DMS79 treated with DMSO at 0.1 percent for 48 hours (cell line): ENCODE measurements around the gene EFEMP2.

ENCODE experiments used
- DNase-seq: peaks from one replicate; lab custom pipeline; 2025; lab: John Stamatoyannopoulos, UW

The EFEMP2 gene

DNA sequence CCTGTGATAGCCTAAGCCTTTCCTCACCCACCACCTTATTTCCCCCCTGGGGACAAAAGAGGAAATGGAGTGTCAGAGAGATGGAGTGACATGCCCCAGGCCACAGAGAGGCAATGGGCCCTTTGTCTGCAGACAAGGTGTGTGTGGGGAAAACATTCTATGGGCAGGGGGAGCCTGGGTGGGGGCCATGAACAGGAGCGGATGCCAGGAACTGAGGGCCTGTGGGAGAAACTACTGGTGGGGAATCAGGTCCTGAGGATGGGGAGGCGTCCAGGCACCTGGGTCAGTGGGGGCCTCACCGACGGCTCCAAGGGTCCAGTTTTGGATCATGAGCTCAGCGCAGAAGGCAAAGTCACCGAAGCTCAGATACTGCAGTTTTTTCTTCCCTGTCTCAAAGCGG lies 12.6 kb upstream of the EFEMP2 start:
- no peak for DNase-seq

GRCh38 chr11:65884716-65885092 lies 12.1 kb upstream of the EFEMP2 start:
- DNase-seq = peak; percentile 48

GRCh38 chr11:65883786-65884715 lies 11.5 kb upstream of the EFEMP2 start:
- no peak for DNase-seq

DNA sequence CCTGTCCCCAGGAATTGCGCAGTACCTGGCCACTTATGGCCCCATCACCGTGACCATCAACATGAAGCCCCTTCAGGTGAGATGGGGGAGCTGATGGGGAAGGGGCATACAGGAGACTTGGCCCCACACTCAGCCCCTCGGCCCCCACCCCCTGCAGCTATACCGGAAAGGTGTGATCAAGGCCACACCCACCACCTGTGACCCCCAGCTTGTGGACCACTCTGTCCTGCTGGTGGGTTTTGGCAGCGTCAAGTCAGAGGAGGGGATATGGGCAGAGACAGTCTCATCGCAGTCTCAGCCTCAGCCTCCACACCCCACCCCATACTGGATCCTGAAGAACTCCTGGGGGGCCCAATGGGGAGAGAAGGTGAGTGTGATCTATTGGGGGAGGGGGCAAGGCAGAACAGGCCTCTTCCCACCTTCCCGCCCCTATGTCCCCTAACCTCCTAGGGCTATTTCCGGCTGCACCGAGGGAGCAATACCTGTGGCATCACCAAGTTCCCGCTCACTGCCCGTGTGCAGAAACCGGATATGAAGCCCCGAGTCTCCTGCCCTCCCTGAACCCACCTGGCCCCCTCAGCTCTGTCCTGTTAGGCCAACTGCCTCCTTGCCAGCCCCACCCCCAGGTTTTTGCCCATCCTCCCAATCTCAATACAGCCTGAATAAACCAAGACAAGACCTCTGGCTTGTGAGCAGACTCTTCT lies 10.6 kb upstream of the EFEMP2 start:
- no peak for DNase-seq

DNA sequence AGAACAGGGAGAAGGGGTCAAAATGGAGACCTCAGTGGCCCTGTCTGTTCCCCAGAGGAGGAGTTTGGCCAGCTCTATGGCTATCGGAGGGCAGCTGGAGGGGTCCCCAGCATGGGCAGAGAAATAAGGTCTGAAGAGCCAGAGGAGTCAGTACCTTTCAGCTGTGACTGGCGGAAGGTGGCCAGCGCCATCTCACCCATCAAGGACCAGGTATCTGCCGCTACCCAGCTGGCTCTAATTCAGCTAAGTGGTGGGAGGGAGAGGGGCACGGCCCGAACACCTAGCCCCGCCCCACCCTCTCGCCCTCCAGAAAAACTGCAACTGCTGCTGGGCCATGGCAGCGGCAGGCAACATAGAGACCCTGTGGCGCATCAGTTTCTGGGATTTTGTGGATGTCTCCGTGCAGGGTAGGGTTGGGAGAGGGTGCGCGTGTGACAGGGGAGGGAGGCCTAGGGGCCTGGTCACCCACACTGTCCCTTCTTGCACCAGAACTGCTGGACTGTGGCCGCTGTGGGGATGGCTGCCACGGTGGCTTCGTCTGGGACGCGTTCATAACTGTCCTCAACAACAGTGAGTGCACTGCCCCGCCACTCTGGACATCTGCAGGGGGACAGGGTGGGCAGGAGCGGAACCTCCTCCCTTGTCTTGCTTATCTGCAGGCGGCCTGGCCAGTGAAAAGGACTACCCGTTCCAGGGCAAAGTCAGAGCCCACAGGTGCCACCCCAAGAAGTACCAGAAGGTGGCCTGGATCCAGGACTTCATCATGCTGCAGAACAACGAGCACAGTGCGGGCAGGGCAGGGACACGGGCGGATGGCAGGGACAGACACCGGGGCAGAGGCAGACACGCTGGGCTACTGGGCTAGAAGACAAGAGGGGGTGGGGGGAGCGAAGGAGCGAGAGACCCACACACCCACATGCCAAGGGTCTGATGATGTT lies 9.8 kb upstream of the EFEMP2 start:
- DNase-seq = no peak

DNA sequence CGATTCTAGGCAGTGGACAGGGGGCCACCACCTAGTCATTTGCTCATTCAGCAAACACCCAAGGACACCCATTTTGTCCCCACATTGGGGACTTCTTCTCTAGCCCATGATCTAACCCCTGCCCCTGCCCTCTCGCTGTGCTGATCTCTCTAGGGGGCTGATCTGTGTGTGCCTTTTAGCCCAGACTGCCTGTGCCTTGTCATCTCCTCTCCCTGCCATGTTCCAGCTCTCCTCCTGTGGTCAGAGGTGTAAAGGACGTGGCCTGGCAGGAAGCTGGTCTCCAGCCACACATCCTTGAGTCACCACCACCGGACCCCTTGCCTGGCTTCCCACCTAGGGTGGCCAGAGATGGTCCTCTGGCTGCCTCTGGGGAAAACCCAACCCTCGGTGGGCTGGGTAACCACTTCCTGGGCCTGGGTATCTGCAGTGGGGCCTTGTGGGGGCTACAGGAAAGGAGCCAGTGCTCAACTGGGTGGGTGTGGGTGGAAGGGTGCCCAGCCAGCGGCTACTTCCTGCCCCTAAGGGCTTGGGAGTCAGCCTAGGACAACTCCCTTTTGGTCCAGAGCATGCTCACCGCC lies 8.3 kb upstream of the EFEMP2 start:
- no peak for DNase-seq

DNA sequence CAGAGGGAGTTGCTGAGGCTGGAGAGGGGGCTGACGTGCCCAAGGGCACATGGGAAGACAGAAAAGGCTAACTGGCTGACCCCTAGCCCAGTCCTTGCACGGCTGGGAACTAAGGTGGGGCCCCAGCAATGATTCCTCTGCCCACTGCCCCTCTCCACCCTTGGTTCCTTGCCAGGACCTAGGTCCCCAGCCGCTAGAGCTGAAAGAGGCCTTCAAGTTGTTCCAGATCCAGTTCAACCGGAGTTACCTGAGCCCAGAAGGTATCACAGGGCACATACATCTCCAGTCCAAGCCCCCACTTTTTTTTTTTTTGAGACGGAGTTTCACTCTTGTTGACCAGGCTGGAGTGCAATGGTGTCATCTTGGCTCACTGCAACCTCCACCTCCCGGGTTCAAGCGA lies 7.4 kb upstream of the EFEMP2 start:
- DNase-seq = no peak

DNA sequence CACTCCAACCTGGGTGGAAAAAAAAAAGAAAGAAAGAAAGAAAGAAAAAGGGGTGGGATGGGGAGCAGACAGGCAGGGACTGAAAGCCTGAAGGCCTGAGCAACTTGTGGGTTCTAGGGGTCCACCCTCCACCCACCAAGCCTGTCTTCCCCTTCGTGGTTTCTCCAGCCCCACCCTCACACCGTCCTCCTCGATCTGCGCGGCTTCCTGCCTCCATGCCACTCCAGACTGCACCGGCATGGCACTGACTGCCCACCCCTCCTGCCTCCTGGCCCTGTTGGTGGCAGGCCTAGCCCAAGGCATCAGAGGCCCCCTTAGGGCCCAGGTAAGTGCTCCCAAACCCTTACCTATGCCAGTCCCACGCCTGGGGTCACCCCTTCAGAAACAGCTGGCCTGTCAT lies 7.0 kb upstream of the EFEMP2 start, which contains the start of gene CTSW:
TSS of gene CTSW (plus strand) at position 221 of the 400 bp plus-strand sequence. CDS start at position 239, 18 bp downstream.
- DNase-seq = no peak

- DNase-seq = no peak
Measured at GRCh38 chr11:65873318-65874156, 937 bp upstream of the EFEMP2 start.

DNA sequence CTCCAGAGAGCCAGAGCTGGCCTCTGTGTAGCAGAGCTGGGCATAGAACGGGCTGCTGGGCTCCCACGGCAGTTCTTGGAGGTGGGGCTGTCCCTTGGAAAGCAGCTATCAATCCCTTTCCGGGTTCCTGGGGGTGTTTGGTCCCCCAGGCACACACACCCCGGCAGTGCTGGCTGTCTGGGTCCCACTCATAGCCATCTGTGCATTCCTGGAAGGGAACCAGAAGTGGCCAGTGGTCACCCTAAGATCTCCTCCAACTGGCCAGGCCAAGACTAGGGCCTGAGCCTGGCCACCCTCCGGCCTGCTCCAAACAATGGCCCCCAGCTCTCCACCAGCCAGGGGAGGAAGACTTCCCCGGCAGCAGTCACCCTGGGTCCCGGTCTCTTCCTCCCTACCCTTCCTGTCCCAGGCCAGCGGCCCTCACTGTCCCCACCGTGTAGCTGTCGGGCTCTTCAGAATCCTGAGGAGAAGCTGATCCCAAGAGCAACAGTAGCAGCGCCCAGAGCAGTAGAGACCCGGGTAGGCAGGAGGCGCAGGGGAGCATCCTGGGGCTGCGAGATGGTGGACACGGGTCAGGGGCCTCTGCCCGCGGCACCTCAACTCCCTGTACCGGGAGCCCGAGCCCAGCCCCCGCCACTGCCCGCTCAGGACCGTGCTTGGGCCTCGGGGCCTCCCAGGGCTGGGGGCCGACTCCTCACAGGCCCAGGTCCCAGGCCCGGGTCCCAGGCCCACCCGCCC lies 620 bp downstream of the EFEMP2 start:
- no peak for DNase-seq

DNA sequence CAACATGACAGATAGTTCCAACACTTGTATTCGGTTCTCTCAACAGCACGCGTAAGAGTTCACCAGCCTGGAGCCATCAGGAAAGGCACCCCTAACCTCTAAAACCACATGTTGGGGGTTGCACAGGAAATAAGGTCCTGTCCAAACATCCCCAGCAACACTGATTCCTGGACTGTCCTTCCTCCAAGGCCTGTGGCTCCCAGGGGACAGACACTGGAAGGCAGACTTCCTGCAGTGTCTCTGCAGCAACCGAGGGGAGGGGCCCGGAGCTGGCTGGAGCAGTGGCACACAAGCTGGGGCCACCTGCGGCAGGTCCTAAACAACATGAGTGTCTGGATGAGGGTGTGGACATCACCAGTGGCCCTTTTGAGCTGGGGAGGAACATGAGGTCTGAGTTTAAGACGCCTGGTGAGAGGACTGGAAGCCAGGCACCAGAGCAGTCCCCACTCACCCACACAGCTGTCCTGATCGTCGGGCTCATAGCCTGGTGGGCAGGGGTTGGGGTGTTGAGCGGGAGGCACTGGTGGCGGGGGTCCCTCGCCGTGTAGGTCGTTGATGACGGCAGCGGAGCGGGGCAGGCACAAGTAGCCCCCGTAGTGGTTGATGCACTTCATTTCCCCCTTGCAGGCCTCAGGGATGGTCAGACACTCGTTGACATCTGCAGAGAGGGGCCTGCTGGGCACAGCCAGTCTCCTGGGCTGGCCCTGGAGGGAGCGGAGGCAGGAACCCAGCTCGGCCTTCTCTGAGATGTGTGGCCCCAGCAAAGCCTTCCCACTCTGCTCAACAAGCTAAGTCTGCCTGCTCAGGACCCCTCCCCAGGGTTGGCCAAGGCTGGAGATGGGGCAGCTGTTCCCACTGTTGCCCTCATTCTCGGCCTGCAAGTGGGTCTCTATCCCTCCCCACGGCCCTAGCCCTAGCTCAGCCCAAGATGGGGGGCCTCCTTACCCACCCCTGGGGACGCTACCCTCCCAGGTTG lies 1.6 kb downstream of the EFEMP2 start:
- DNase-seq = no peak

DNA sequence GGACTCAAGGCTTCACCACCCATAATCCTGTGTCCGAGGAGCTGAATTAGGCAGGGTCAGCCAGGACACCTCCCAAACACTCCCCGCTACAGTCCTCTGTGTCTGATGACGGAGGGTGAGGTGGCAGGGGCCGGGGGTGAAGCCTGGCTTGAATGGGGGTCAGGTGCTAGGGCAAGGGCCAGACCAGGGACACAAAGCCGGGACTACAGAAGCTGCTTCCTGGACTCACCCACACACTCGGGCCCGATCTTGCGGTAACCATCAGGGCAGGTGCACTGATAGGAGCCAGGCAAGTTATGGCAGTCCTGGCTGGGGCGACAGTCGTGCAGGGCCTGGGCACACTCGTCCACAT lies 2.3 kb downstream of the EFEMP2 start:
- DNase-seq = no peak

DNA sequence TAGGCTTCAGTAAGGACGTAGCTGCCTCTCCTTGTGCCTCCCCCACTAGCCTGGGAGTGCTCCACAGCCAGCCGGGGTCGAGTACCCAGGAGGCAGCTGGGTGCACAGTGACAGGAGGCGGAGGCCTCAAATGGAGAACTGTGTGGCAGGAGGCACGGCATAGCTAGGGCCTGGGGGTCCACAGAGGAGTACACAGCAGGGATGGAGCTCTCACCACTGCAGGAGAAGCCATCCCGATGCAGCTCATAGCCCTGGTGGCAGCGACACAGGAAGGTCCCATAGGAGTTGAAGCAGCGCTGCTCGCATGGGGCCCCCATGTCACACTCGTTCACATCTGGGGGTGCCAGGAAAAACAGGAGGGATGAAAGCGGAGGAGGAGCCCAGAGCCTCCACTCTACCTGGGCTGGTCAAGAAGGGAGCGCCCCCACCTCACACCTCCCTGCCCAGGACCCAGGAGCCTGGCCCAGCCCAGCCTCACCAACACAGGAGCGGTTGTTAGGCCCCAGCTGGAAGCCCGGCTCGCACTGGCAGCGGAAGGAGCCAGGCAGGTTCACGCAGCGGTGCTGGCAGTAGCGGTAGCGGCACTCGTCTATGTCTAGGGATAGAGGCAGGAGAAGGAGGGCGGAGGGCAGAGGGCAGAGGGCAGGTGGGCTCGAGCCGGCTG lies 2.8 kb downstream of the EFEMP2 start:
- no peak for DNase-seq

GRCh38 chr11:65868907-65869306 lies 3.7 kb downstream of the EFEMP2 start:
- no peak for DNase-seq

DNA sequence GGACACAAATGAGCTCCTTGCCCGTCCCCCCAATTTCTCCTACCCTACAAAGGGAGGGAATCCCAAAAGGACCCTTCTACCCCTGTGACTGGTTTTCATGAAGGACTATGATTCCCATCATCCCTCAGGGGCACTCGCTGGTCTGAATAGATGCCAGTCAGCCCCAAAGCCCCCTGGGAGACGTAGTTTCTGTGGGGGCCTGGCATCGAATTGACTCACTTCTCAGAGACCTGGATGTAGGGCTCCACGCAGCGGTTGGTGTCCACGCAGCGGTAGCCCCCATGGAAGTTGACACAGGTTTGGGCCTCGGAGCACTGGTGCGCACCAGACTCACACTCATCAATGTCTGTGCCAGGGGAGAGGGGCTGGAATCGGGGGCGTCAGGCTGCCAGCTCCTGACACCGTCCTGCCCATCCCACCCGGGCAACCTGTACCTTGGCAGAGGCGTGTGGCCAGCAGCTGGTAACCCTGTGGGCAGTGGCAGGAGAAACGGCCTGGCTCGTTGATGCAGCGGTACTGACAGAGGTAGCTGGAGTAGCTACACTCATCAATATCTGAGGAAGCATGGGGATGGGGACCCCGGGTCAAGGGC lies 4.4 kb downstream of the EFEMP2 start:
- DNase-seq = no peak

DNA sequence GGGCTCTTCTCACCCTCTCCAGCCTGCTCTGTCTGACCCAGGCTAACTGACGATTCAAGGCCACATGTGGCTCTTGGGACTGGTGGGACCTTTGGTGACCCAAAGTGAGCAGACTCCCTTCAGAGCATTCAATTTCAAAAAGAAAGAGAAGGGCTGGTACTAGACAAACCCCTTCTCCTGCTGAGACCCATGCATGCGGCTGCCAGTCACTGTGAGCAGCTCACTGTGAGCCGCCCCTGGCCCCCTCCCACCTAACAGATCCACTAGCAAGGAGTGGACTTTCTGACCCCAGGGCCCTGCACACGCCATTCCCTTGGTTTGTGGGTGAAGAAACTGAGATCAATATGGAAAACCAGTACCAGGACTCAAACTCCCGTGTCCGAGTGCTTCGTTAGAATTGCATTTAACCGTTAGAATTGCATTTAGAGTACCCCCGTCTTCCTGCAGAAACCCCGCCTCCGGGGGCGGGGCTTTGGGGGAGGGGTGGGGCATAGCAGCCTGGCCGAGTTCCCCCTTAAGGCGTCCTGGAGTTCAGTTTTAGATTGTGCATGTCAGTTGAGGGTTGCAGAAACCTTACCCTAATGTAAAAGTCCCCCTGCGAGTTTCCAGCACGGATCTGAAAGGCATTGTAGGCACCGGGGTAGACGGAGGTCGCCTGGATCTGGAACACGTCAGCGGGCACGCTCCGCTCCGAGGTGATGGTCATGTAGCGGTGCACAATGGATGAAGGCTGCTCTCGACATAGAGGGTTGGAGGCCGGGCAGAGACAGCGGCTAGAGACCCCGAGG lies 5.1 kb downstream of the EFEMP2 start:
- DNase-seq = no peak
